HepG2 (cell line): Measurements from ENCODE around the gene CCDC57. TPM values are rescaled to one million over a fixed set of nuclear protein-coding genes. Genes with fewer than 3 reads are reported as not detected.
A peak's percentile ranks its signal among the peaks of the same experiment; 100 is the strongest.

Experiments
- CENPT ChIP-seq: sonication (generic); formaldehyde crosslinking; IDR thresholded peaks from 2 replicates; pipeline ENCODE4 v1.8.0; 2022; ENCODE audit warnings: low read depth, mild to moderate bottlenecking, moderate library complexity, missing genetic modification reagents
- EED ChIP-seq: sonication (generic); formaldehyde crosslinking; IDR thresholded peaks from 2 replicates; pipeline ENCODE4 v1.5.0; 2020; ENCODE audit warnings: mild to moderate bottlenecking, missing genetic modification reagents
- HCFC1 ChIP-seq: fragments of 150-350 bp; IDR thresholded peaks from 2 replicates; pipeline ENCODE4 v1.6.1; 2014; ENCODE audit warnings: low read depth, low read length
- HNF1B ChIP-seq: sonication (generic); formaldehyde crosslinking; IDR thresholded peaks from 2 replicates; pipeline ENCODE4 v1.5.1; 2020; ENCODE audit warnings: mild to moderate bottlenecking, moderate library complexity, missing genetic modification reagents
- HOXD1 ChIP-seq: sonication (generic); formaldehyde crosslinking; IDR thresholded peaks from 2 replicates; pipeline ENCODE4 v1.5.0; 2020; ENCODE audit warnings: missing genetic modification reagents
- KDM4B ChIP-seq: sonication (generic); formaldehyde crosslinking; IDR thresholded peaks from 2 replicates; pipeline ENCODE4 v1.4.0; 2020; ENCODE audit warnings: missing genetic modification reagents
- KDM5A ChIP-seq: fragments of 200-600 bp; sonication (generic); IDR thresholded peaks from 2 replicates; pipeline ENCODE4 v1.7.0; 2018; ENCODE audit warnings: antibody characterized with exemption, mild to moderate bottlenecking, low read length, borderline replicate concordance
- KLF9 ChIP-seq: IDR thresholded peaks from 2 replicates; pipeline ENCODE4 v1.6.1; 2016; ENCODE audit warnings: low read depth
- MYNN ChIP-seq: sonication (generic); formaldehyde crosslinking; IDR thresholded peaks from 2 replicates; pipeline ENCODE4 v1.4.0; 2020; ENCODE audit warnings: mild to moderate bottlenecking, low read depth, missing genetic modification reagents
- REL ChIP-seq: sonication (generic); formaldehyde crosslinking; conservative IDR thresholded peaks from 2 replicates; pipeline ENCODE4 v1.8.0; 2022; ENCODE audit warnings: mild to moderate bottlenecking, missing genetic modification reagents, moderate library complexity
- SMYD3 ChIP-seq: sonication (generic); formaldehyde crosslinking; IDR thresholded peaks from 2 replicates; pipeline ENCODE4 v1.8.1; 2023; ENCODE audit warnings: mild to moderate bottlenecking, missing genetic modification reagents
- SOX5 ChIP-seq: IDR thresholded peaks from 2 replicates; pipeline ENCODE4 v1.6.1; 2016; ENCODE audit warnings: borderline replicate concordance
- SRSF1 ChIP-seq: fragments of 200-400 bp; formaldehyde crosslinking; optimal IDR thresholded peaks from 2 replicates; pipeline ENCODE3; 2017; ENCODE audit warnings: mild to moderate bottlenecking, low read depth, low read length, moderate library complexity
- TP53 ChIP-seq: sonication (generic); formaldehyde crosslinking; conservative IDR thresholded peaks from 2 replicates; pipeline ENCODE4 v1.4.0; 2020; ENCODE audit warnings: missing genetic modification reagents
- ZBTB26 ChIP-seq: IDR thresholded peaks from 2 replicates; pipeline ENCODE4 v1.6.1; 2016; ENCODE audit warnings: missing compliant biosample characterization, missing genetic modification reagents, borderline replicate concordance
- ZFP36L2 ChIP-seq: sonication (generic); formaldehyde crosslinking; IDR thresholded peaks from 2 replicates; pipeline ENCODE4 v1.4.0; 2020; ENCODE audit warnings: missing genetic modification reagents
- ZFYVE20 ChIP-seq: sonication (generic); formaldehyde crosslinking; IDR thresholded peaks from 2 replicates; pipeline ENCODE4 v1.8.0; 2023; ENCODE audit warnings: low read depth, mild to moderate bottlenecking, moderate library complexity, missing genetic modification reagents, borderline replicate concordance
- ZNF33B ChIP-seq: sonication (generic); formaldehyde crosslinking; IDR thresholded peaks from 2 replicates; pipeline ENCODE4 v1.5.1; 2020; ENCODE audit warnings: mild to moderate bottlenecking, missing genetic modification reagents
- ZNF354B ChIP-seq: sonication (generic); formaldehyde crosslinking; IDR thresholded peaks from 2 replicates; pipeline ENCODE4 v1.8.0; 2022; ENCODE audit warnings: mild to moderate bottlenecking, missing genetic modification reagents
- ZNF768 ChIP-seq: sonication (generic); formaldehyde crosslinking; IDR thresholded peaks from 2 replicates; pipeline ENCODE4 v1.4.0; 2020; ENCODE audit warnings: missing genetic modification reagents
- polyA plus RNA-seq, 8 experiments: library from polyadenylated mRNA; depleted of rRNA in 3 of 8; stranded (reverse) in 7 of 8; unstranded in 1 of 8; fragments of >200 nt; fragmentation: Illumina TruSeq in 4 of 8; extraction: Trizol in 4 of 8; gene quantifications; 2 replicates each; pipeline versions ENCODE4 v1.2.1 to v1.2.3, GENCODE V29; 2011 to 2016; ENCODE audit warnings: low read depth in 4 of 8, missing spikeins in 1 of 8, mixed read lengths in 1 of 8; ENCODE audit not compliant: insufficient read depth in 1 of 8
- total RNA-seq, 5 experiments: library from RNA; depleted of rRNA; stranded (reverse); fragments of >200 nt; fragmentation: Illumina TruSeq; extraction: Trizol; gene quantifications; 2 replicates each; pipeline ENCODE4 v1.2.3, GENCODE V29; 2016; ENCODE audit warnings: low read depth in 1 of 5
- TF ChIP-seq, protein P1 (sequence below): sonication (generic); formaldehyde crosslinking; IDR thresholded peaks from 2 replicates; pipeline ENCODE4 v1.8.1; 2022; ENCODE audit warnings: low read depth, mild to moderate bottlenecking, missing genetic modification reagents
- TF ChIP-seq, protein P2 (sequence below): sonication (generic); formaldehyde crosslinking; IDR thresholded peaks from 2 replicates; pipeline ENCODE4 v1.4.0; 2020; ENCODE audit warnings: mild to moderate bottlenecking, missing genetic modification reagents
- TF ChIP-seq, protein P3 (sequence below): sonication (generic); formaldehyde crosslinking; IDR thresholded peaks from 2 replicates; pipeline ENCODE4 v1.4.0; 2020; ENCODE audit warnings: mild to moderate bottlenecking, low read depth, missing genetic modification reagents
- TF ChIP-seq, protein P4 (sequence below): sonication (generic); formaldehyde crosslinking; IDR thresholded peaks from 2 replicates; pipeline ENCODE4 v1.4.0; 2020; ENCODE audit warnings: mild to moderate bottlenecking, missing genetic modification reagents

CCDC57 gene
- total and polyA plus RNA-seq, 2 of the 13 experiments (the other 11 are each of a cell fraction or from before 2014, with no cell fraction given), result 59.3 to 59.9 TPM

- TF ChIP-seq, protein P1, sequence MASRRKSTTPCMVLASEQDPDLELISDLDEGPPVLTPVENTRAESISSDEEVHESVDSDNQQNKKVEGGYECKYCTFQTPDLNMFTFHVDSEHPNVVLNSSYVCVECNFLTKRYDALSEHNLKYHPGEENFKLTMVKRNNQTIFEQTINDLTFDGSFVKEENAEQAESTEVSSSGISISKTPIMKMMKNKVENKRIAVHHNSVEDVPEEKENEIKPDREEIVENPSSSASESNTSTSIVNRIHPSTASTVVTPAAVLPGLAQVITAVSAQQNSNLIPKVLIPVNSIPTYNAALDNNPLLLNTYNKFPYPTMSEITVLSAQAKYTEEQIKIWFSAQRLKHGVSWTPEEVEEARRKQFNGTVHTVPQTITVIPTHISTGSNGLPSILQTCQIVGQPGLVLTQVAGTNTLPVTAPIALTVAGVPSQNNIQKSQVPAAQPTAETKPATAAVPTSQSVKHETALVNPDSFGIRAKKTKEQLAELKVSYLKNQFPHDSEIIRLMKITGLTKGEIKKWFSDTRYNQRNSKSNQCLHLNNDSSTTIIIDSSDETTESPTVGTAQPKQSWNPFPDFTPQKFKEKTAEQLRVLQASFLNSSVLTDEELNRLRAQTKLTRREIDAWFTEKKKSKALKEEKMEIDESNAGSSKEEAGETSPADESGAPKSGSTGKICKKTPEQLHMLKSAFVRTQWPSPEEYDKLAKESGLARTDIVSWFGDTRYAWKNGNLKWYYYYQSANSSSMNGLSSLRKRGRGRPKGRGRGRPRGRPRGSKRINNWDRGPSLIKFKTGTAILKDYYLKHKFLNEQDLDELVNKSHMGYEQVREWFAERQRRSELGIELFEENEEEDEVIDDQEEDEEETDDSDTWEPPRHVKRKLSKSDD (CRISPR knock-in tag), result no peak
- TF ChIP-seq ZBTB26 (CRISPR knock-in tag), result no peak
- peak; percentile 50; the same call in 1 of the 2 replicates for TF ChIP-seq ZNF768 (CRISPR knock-in tag)
- peak; percentile 15; the same call in 1 of the 2 replicates for TF ChIP-seq KDM5A
- no peak for TF ChIP-seq ZNF354B (CRISPR knock-in tag)
- no peak for TF ChIP-seq ZFYVE20 (CRISPR knock-in tag)
- no peak for TF ChIP-seq REL (CRISPR knock-in tag)
- 0 out of 2 replicates have a peak, but pooled peaks have one; percentile 39 for TF ChIP-seq HOXD1 (CRISPR knock-in tag)
- TF ChIP-seq TP53 (CRISPR knock-in tag), result no peak
- TF ChIP-seq SOX5 (CRISPR knock-in tag), result no peak
- TF ChIP-seq, protein P2, sequence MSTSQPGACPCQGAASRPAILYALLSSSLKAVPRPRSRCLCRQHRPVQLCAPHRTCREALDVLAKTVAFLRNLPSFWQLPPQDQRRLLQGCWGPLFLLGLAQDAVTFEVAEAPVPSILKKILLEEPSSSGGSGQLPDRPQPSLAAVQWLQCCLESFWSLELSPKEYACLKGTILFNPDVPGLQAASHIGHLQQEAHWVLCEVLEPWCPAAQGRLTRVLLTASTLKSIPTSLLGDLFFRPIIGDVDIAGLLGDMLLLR (CRISPR knock-in tag), result peak; percentile 44; the same call in 1 of the 2 replicates
- TF ChIP-seq CENPT (CRISPR knock-in tag), result no peak
- TF ChIP-seq KDM4B (CRISPR knock-in tag), result no peak
- no peak for TF ChIP-seq SMYD3 (CRISPR knock-in tag)
- TF ChIP-seq, protein P3, sequence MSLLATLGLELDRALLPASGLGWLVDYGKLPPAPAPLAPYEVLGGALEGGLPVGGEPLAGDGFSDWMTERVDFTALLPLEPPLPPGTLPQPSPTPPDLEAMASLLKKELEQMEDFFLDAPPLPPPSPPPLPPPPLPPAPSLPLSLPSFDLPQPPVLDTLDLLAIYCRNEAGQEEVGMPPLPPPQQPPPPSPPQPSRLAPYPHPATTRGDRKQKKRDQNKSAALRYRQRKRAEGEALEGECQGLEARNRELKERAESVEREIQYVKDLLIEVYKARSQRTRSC (CRISPR knock-in tag), result peak; percentile 74; the same call in 1 of the 2 replicates
- no peak for TF ChIP-seq ZFP36L2 (CRISPR knock-in tag)
- no peak for TF ChIP-seq SRSF1
- TF ChIP-seq HNF1B (CRISPR knock-in tag), result peak; percentile 42; the same call in 1 of the 2 replicates
- TF ChIP-seq MYNN (CRISPR knock-in tag), result no peak
- no peak for TF ChIP-seq HCFC1
- no peak for TF ChIP-seq EED (CRISPR knock-in tag)
- TF ChIP-seq, protein P4, sequence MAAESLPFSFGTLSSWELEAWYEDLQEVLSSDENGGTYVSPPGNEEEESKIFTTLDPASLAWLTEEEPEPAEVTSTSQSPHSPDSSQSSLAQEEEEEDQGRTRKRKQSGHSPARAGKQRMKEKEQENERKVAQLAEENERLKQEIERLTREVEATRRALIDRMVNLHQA, result no peak
- no peak for TF ChIP-seq ZNF33B (CRISPR knock-in tag)
- TF ChIP-seq KLF9 (CRISPR knock-in tag), result no peak
Measured at GRCh38 chr17:82097184-82097918, 115.3 kb downstream of the CCDC57 start (continued).
